HCT116 (cell line): ENCODE measurements around the gene EIF1AD. TPM values are rescaled to one million over a fixed set of nuclear protein-coding genes. Genes with fewer than 3 reads are reported as not detected.

Source experiments
- ATAC-seq: fragments of 200-7000 bp; cut with Tn5 transposase; 2 replicates; pipeline ENCODE4 v1.9.1; 2020; ENCODE audit warnings: mild to moderate bottlenecking, moderate library complexity
- BruUV-seq: library from RNA; stranded (reverse); fragments of 400-500 nt; replicated peaks from 2 replicates; lab custom pipeline; 2021; lab: Mats Ljungman, UMichigan
- CTCF ChIA-PET: fragments of 300-600 bp; sonication (Branson Sonifier 250); formaldehyde crosslinking; loops from one replicate; lab custom pipeline; 2021; ENCODE audit warnings: antibody characterized with exemption; lab: Charles Lee
- POLR2A ChIA-PET: fragments of 300-600, 350-600 bp; sonication (Branson Sonifier 250); formaldehyde crosslinking; loops from one replicate; lab custom pipeline; 2021; ENCODE audit warnings: antibody characterized with exemption; lab: Charles Lee
- RAD21 ChIA-PET, 2 experiments: fragments of 300-600 bp; sonication (Branson Sonifier 250); formaldehyde crosslinking; loops; one replicate each; lab custom pipeline; 2023; ENCODE audit warnings: low total read pairs in 2 of 2; ENCODE audit not compliant: uncharacterized antibody in 2 of 2, unreplicated experiment in 2 of 2, low non-redundant PET in 1 of 2; lab: Charles Lee
- DNase-seq: peaks from one replicate; pipeline ENCODE4 v3.0.0-alpha.2; 2010; ENCODE audit warnings: low read depth, low spot score
- H2AFZ ChIP-seq: fragments of 200-600 bp; shearing (Covaris generic), sonication (generic); 2 replicates; pipeline ENCODE4 v1.6.1; 2017; ENCODE audit warnings: low read depth, mixed run types, mixed read lengths, antibody characterized with exemption, low read length; ENCODE audit not compliant: poor library complexity, severe bottlenecking
- H3K27ac ChIP-seq: 2 replicates; pipeline ENCODE4 v1.5.1; 2012; ENCODE audit warnings: low read depth, low read length
- H3K27me3 ChIP-seq: fragments of 200-600 bp; sonication (generic); 2 replicates; pipeline ENCODE4 v1.6.1; 2016; ENCODE audit warnings: mixed run types, low read length, mixed read lengths; ENCODE audit not compliant: insufficient read depth
- H3K36me3 ChIP-seq, 2 experiments: fragments of 200-500 bp in 1 of 2; fragments of 200-600 bp in 1 of 2; sonication (Bioruptor generic) in 1 of 2; sonication (generic) in 1 of 2; 2 replicates each; pipeline versions ENCODE4 v1.5.1 to v1.6.1; 2014 to 2016; ENCODE audit warnings: low read length in 2 of 2, inconsistent platforms in 1 of 2, mixed read lengths in 1 of 2, mixed run types in 1 of 2; ENCODE audit not compliant: insufficient read depth in 2 of 2, control insufficient read depth in 1 of 2
- H3K4me1 ChIP-seq, 2 experiments: fragments of 200-600 bp in 1 of 2; sonication (generic) in 1 of 2; 2 replicates each; pipeline versions ENCODE4 v1.5.1 to v1.6.1; 2012 to 2017; ENCODE audit warnings: low read length in 2 of 2, inconsistent platforms in 1 of 2, mild to moderate bottlenecking in 1 of 2, mixed read lengths in 1 of 2, mixed run types in 1 of 2, moderate library complexity in 1 of 2; ENCODE audit not compliant: insufficient read depth in 2 of 2, control insufficient read depth in 1 of 2
- H3K4me2 ChIP-seq: fragments of 200-600 bp; sonication (generic); 2 replicates; pipeline ENCODE4 v1.6.1; 2017; ENCODE audit warnings: mixed run types, low read length, mixed read lengths
- H3K4me3 ChIP-seq, 2 experiments: fragments of 200-600 bp in 1 of 2; sonication (generic) in 1 of 2; replicated peaks in 1 of 2; 2 replicates each; pipeline ENCODE4 v1.5.1; 2011 to 2016; ENCODE audit warnings: low read length in 2 of 2, control low read depth in 1 of 2, low read depth in 1 of 2, mild to moderate bottlenecking in 1 of 2, mixed read lengths in 1 of 2, mixed run types in 1 of 2
- H3K79me2 ChIP-seq: fragments of 200-600 bp; sonication (generic); 2 replicates; pipeline ENCODE4 v1.6.1; 2017; ENCODE audit warnings: mild to moderate bottlenecking, mixed run types, low read length, moderate library complexity, mixed read lengths; ENCODE audit not compliant: insufficient read depth
- H3K9ac ChIP-seq: fragments of 200-600 bp; sonication (generic); 2 replicates; pipeline ENCODE4 v1.6.1; 2016; ENCODE audit warnings: low read length, mixed read lengths
- H3K9me2 ChIP-seq: fragments of 200-600 bp; sonication (generic), shearing (Covaris generic); 2 replicates; pipeline ENCODE4 v1.6.1; 2017; ENCODE audit warnings: mixed run types, mild to moderate bottlenecking, moderate library complexity; ENCODE audit not compliant: insufficient read depth
- H3K9me3 ChIP-seq, 2 experiments: fragments of 200-500 bp in 1 of 2; fragments of 200-600 bp in 1 of 2; sonication (Bioruptor generic) in 1 of 2; sonication (generic) in 1 of 2; 2 replicates each; pipeline ENCODE4 v1.6.1; 2014 to 2017; ENCODE audit warnings: low read length in 2 of 2, mixed read lengths in 2 of 2, inconsistent platforms in 1 of 2, low read depth in 1 of 2, mild to moderate bottlenecking in 1 of 2, mixed run types in 1 of 2, moderate library complexity in 1 of 2; ENCODE audit not compliant: control insufficient read depth in 1 of 2, insufficient read depth in 1 of 2
- H4K20me1 ChIP-seq: fragments of 200-600 bp; sonication (generic), shearing (Covaris generic); 2 replicates; pipeline ENCODE4 v1.6.1; 2017; ENCODE audit warnings: mixed run types, mild to moderate bottlenecking, moderate library complexity; ENCODE audit not compliant: insufficient read depth
- CBX3 ChIP-seq: IDR thresholded peaks from 2 replicates; pipeline ENCODE4 v1.6.1; 2012; ENCODE audit warnings: low read depth
- EGR1 ChIP-seq: IDR thresholded peaks from 2 replicates; pipeline ENCODE4 v1.6.1; 2012; ENCODE audit warnings: low read depth
- ELF1 ChIP-seq: IDR thresholded peaks from 2 replicates; pipeline ENCODE4 v1.6.1; 2012; ENCODE audit warnings: low read depth, borderline replicate concordance
- EZH2 ChIP-seq: fragments of 200-600 bp; sonication (generic); IDR thresholded peaks from 2 replicates; pipeline ENCODE4 v1.6.1; 2017; ENCODE audit warnings: antibody characterized with exemption, mixed run types
- RAD21 ChIP-seq: IDR thresholded peaks from 2 replicates; pipeline ENCODE4 v1.6.1; 2012; ENCODE audit warnings: low read depth, mild to moderate bottlenecking
- SIN3A ChIP-seq: IDR thresholded peaks from 2 replicates; pipeline ENCODE4 v1.6.1; 2012; ENCODE audit warnings: low read depth
- SP1 ChIP-seq: IDR thresholded peaks from 2 replicates; pipeline ENCODE4 v1.6.1; 2012; ENCODE audit warnings: low read depth
- SRF ChIP-seq: IDR thresholded peaks from 2 replicates; pipeline ENCODE4 v1.6.1; 2012; ENCODE audit warnings: low read depth
- TCF7L2 ChIP-seq: IDR thresholded peaks from 2 replicates; pipeline ENCODE4 v1.7.0; 2011; ENCODE audit warnings: borderline replicate concordance, inconsistent platforms; ENCODE audit not compliant: insufficient read depth, insufficient read length; ENCODE audit errors: extremely low read depth
- YY1 ChIP-seq: IDR thresholded peaks from 2 replicates; pipeline ENCODE4 v1.6.1; 2011; ENCODE audit warnings: low read length, low read depth, moderate library complexity, mild to moderate bottlenecking; ENCODE audit not compliant: insufficient replicate concordance; ENCODE audit errors: extremely low read depth
- ZFX ChIP-seq: fragments of 450-650 bp; IDR thresholded peaks from 2 replicates; pipeline ENCODE4 v1.6.1; 2017
- intact Hi-C: fragments of 100-400 bp; cut with micrococcal nuclease; formaldehyde crosslinking; loops from 2 replicates; pipeline ENCODE4 v1.10.0; 2022
- total RNA-seq: library from RNA; stranded (reverse); gene quantifications from one replicate; pipeline ENCODE4 v1.2.1, GENCODE V29; 2021; ENCODE audit not compliant: unreplicated experiment
- TF ChIP-seq, protein P1 (sequence below): IDR thresholded peaks from 2 replicates; pipeline ENCODE4 v1.6.1; 2012; ENCODE audit warnings: low read depth

The EIF1AD gene
- total RNA-seq, 1 experiment from 2014 or later, result 45.5 TPM

DNA sequence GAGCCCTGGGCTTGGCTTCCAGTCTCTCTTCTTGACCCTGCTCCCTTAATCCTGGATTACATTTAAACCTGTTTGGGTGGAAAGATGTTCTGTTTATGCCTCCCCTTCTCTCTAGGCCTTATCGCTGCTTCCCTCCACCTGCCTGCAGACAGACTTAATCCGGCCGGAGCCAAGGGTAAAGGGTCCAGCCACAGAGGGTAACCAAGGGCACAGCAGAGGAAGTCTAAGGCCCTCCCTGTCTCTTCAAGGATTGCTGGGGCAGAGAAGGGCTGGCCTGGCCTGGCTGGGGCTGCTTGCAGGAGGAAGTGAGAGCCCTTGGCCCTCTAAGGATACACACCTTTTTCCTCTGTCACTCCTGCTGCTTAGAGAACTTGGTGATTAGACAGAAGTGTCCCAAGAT is 44.9 kb upstream of the EIF1AD start:
- H3K9me3 ChIP-seq, result no peaks in the 10 kb centered on the region
- intact Hi-C loops, result no loop called here
- H3K4me1 ChIP-seq, result peaks cover 16 to 23% of the 10 kb centered on the region in 2 experiments
- H4K20me1 ChIP-seq, result no peaks in the 10 kb centered on the region
- no peak overlapping the region for H3K9ac ChIP-seq
- CTCF ChIA-PET, result no interaction called here
- no peaks in the 10 kb centered on the region for H3K9me2 ChIP-seq
- DNase-seq (no peak), ATAC-seq (no peak)
- no peak overlapping the region for H3K27ac ChIP-seq
- no peak overlapping the region for H3K4me2 ChIP-seq
- H3K79me2 ChIP-seq, result no peaks in the 10 kb centered on the region
- RAD21 ChIA-PET, result no interaction called here
- TF ChIP-seq SP1, result no peak
- TF ChIP-seq ELF1, result no peak
- TF ChIP-seq ZFX, result no peak
- TF ChIP-seq EZH2, result no peak
- no peak for TF ChIP-seq EGR1
- no peak for TF ChIP-seq SRF
- TF ChIP-seq, protein P1, sequence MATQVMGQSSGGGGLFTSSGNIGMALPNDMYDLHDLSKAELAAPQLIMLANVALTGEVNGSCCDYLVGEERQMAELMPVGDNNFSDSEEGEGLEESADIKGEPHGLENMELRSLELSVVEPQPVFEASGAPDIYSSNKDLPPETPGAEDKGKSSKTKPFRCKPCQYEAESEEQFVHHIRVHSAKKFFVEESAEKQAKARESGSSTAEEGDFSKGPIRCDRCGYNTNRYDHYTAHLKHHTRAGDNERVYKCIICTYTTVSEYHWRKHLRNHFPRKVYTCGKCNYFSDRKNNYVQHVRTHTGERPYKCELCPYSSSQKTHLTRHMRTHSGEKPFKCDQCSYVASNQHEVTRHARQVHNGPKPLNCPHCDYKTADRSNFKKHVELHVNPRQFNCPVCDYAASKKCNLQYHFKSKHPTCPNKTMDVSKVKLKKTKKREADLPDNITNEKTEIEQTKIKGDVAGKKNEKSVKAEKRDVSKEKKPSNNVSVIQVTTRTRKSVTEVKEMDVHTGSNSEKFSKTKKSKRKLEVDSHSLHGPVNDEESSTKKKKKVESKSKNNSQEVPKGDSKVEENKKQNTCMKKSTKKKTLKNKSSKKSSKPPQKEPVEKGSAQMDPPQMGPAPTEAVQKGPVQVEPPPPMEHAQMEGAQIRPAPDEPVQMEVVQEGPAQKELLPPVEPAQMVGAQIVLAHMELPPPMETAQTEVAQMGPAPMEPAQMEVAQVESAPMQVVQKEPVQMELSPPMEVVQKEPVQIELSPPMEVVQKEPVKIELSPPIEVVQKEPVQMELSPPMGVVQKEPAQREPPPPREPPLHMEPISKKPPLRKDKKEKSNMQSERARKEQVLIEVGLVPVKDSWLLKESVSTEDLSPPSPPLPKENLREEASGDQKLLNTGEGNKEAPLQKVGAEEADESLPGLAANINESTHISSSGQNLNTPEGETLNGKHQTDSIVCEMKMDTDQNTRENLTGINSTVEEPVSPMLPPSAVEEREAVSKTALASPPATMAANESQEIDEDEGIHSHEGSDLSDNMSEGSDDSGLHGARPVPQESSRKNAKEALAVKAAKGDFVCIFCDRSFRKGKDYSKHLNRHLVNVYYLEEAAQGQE, result no peak
- TF ChIP-seq TCF7L2, result no peak
- TF ChIP-seq SIN3A, result no peak
- TF ChIP-seq YY1, result no peak
- no peak for TF ChIP-seq RAD21
- TF ChIP-seq CBX3, result no peak
- TF ChIP-seq, all 23 proteins: peak for 0
- Histone ChIP-seq H3K4me3 (no peak overlapping the region), H2AFZ (no peak overlapping the region), H3K36me3 (no peaks in the 10 kb centered on the region), H3K27me3 (no peaks in the 10 kb centered on the region)
- POLR2A ChIA-PET, result no interaction called here
- no TSS peak for BruUV-seq
